Hepatocyte (in vitro differentiated cells): ENCODE measurements around the gene GRIA2. TPM values are rescaled to one million over a fixed set of nuclear protein-coding genes. Genes with fewer than 3 reads are reported as not detected.
A peak's percentile ranks its signal among the peaks of the same experiment; 100 is the strongest.

Experiments
- DNase-seq: peaks from one replicate; pipeline ENCODE4 v3.0.0-alpha.2; 2016; ENCODE audit warnings: low spot score
- H2AFZ ChIP-seq: fragments of 200-600 bp; sonication (generic); 2 replicates; pipeline ENCODE4 v1.6.0; 2016; ENCODE audit warnings: antibody characterized with exemption, mild to moderate bottlenecking
- H3K27ac ChIP-seq: fragments of 200-600 bp; sonication (generic); 2 replicates; pipeline ENCODE4 v1.5.1; 2016; ENCODE audit warnings: mild to moderate bottlenecking
- H3K27me3 ChIP-seq: fragments of 200-600 bp; sonication (generic); 2 replicates; pipeline ENCODE4 v1.6.1; 2016
- H3K36me3 ChIP-seq: fragments of 200-600 bp; sonication (generic); replicated peaks from 2 replicates; pipeline ENCODE4 v1.5.1; 2016; ENCODE audit warnings: low read depth; ENCODE audit not compliant: insufficient read depth
- H3K4me1 ChIP-seq: fragments of 200-600 bp; sonication (generic); 2 replicates; pipeline ENCODE4 v1.5.1; 2016; ENCODE audit warnings: mild to moderate bottlenecking, moderate library complexity; ENCODE audit not compliant: insufficient read depth
- H3K4me2 ChIP-seq: fragments of 200-600 bp; sonication (generic); 2 replicates; pipeline ENCODE4 v1.6.0; 2016
- H3K4me3 ChIP-seq: fragments of 200-600 bp; sonication (generic); 2 replicates; pipeline ENCODE4 v1.5.1; 2016; ENCODE audit warnings: mild to moderate bottlenecking
- H3K79me2 ChIP-seq: fragments of 200-600 bp; sonication (generic); 2 replicates; pipeline ENCODE4 v1.6.0; 2017; ENCODE audit warnings: mild to moderate bottlenecking
- H3K9me2 ChIP-seq: fragments of 200-600 bp; sonication (generic); replicated peaks from 2 replicates; pipeline ENCODE4 v1.6.0; 2017; ENCODE audit warnings: mild to moderate bottlenecking; ENCODE audit not compliant: insufficient read depth
- H3K9me3 ChIP-seq: fragments of 200-600 bp; sonication (generic); 2 replicates; pipeline ENCODE4 v1.5.1; 2016; ENCODE audit warnings: low read depth, mild to moderate bottlenecking
- H4K20me1 ChIP-seq: fragments of 200-600 bp; sonication (generic); 2 replicates; pipeline ENCODE4 v1.6.0; 2016; ENCODE audit warnings: mild to moderate bottlenecking; ENCODE audit not compliant: insufficient read depth, poor library complexity, severe bottlenecking
- CTCF ChIP-seq: fragments of 200-600 bp; sonication (generic); IDR thresholded peaks from 2 replicates; pipeline ENCODE4 v1.5.1; 2016; ENCODE audit warnings: antibody characterized with exemption, mild to moderate bottlenecking; ENCODE audit not compliant: poor library complexity
- EZH2 ChIP-seq: fragments of 200-600 bp; sonication (generic); IDR thresholded peaks from 2 replicates; pipeline ENCODE4 v1.6.1; 2016; ENCODE audit warnings: antibody characterized with exemption, mild to moderate bottlenecking, borderline replicate concordance
- EZH2phosphoT487 ChIP-seq: fragments of 200-600 bp; sonication (generic); IDR thresholded peaks from one replicate; pipeline ENCODE4 v1.6.1; 2018; ENCODE audit warnings: antibody characterized with exemption, mild to moderate bottlenecking, low read depth, moderate library complexity; ENCODE audit not compliant: unreplicated experiment, severe bottlenecking
- WGBS: methylation state at CpG from one replicate; pipeline ENCODE4 v1.1.6; 2016; ENCODE audit warnings: low lambda C conversion rate; ENCODE audit errors: missing lambda C conversion rate; 5-methylcytosine and 5-hydroxymethylcytosine counted together
- polyA plus RNA-seq: library from polyadenylated mRNA; unstranded; fragments of >200 nt; fragmentation: Nextera tagmentation; extraction: Ambion mirVana; gene quantifications from 2 replicates; pipeline ENCODE4 v1.2.1, GENCODE V29; 2016
- total RNA-seq: library from RNA; depleted of rRNA; stranded (reverse); fragments of >200 nt; gene quantifications from 2 replicates; pipeline ENCODE4 v1.2.3, GENCODE V29; 2014

GRIA2 gene
- total and polyA plus RNA-seq, 2 experiments from 2014 or later, result 1.5 TPM

DNA sequence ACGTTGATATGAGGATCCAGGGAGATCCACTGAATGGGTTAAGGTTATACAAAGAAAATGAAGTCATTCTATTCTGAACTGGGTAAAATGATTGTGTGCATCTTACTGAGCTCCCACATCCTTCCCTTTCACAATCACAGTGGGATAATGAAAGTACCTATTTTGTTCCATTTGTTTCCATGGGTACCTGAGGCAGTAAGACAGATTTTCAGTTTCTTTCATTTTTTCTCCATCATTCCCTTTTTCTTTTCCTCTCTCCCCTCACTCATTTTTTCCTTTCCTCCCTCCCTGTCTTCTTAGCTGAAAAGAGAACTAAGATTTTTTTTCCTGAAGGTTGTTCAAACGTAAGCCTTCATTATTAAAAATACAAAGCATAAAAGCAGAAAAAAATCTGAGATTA lies 4.6 kb downstream of the GRIA2 start:
- no peak overlapping the region for H3K4me3 ChIP-seq
- H3K27ac ChIP-seq, result no peak overlapping the region
- H3K79me2 ChIP-seq, result no peaks in the 10 kb centered on the region
- H3K27me3 ChIP-seq, result peaks cover 42% of the 10 kb centered on the region
- H3K36me3 ChIP-seq, result no peaks in the 10 kb centered on the region
- no peak overlapping the region for H2AFZ ChIP-seq
- 54% methylated on average over 2 of the region's 2 CpGs for WGBS
- no peaks in the 10 kb centered on the region for H3K4me1 ChIP-seq
- no peaks in the 10 kb centered on the region for H4K20me1 ChIP-seq
- no peak overlapping the region for H3K4me2 ChIP-seq
- TF ChIP-seq EZH2phosphoT487, result no peak
- TF ChIP-seq CTCF, result no peak
- TF ChIP-seq EZH2, result no peak
- DNase-seq, result no peak
- H3K9me2 ChIP-seq, result no peaks in the 10 kb centered on the region
- H3K9me3 ChIP-seq, result no peaks in the 10 kb centered on the region

- WGBS, result 84% methylated on average over 2 of the region's 2 CpGs
- H3K9me3 ChIP-seq, result no peaks in the 10 kb centered on the region
Measured at GRCh38 chr4:157226035-157226434, 5.5 kb downstream of the GRIA2 start.

DNA sequence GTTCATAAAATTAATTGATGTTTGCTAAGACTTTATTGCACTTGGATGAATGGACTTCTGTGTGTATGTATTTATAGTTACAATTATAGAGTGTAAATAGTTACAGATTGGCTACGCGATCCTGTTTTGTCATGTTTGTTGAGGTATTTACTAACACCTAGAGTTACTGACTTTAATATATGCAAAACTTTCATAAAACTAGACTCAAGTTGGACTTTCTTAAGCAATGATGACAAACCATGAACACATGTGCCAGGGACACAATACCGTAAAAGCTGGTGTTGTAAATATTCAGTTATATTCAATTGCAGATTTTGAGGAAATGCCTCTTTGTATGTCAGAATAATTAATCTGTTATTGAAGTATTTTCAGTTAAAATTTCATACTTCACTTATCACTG lies 6.1 kb downstream of the GRIA2 start:
- WGBS, result 75% methylated on average over 3 of the region's 3 CpGs
- Histone ChIP-seq H2AFZ (no peak overlapping the region), H3K27me3 (peaks cover 33% of the 10 kb centered on the region), H3K9me2 (no peaks in the 10 kb centered on the region), H3K4me2 (no peak overlapping the region), H3K9me3 (no peaks in the 10 kb centered on the region), H3K36me3 (no peaks in the 10 kb centered on the region), H3K4me3 (no peak overlapping the region), H3K79me2 (no peaks in the 10 kb centered on the region), H3K27ac (no peak overlapping the region), H3K4me1 (no peaks in the 10 kb centered on the region), H4K20me1 (no peaks in the 10 kb centered on the region)
- TF ChIP-seq EZH2, result no peak
- no peak for TF ChIP-seq EZH2phosphoT487
- TF ChIP-seq CTCF, result no peak
- no peak for DNase-seq

More at GRCh38 chr4:157226035-157226434, 5.5 kb downstream of the GRIA2 start:
- TF ChIP-seq EZH2 (no peak), EZH2phosphoT487 (no peak), CTCF (peak; percentile 39)
- Histone ChIP-seq H3K36me3 (no peaks in the 10 kb centered on the region), H4K20me1 (no peaks in the 10 kb centered on the region), H3K4me3 (no peak overlapping the region), H3K9me2 (no peaks in the 10 kb centered on the region), H3K79me2 (no peaks in the 10 kb centered on the region), H3K27me3 (peaks cover 38% of the 10 kb centered on the region), H2AFZ (no peak overlapping the region), H3K4me2 (no peak overlapping the region), H3K4me1 (no peaks in the 10 kb centered on the region), H3K27ac (no peak overlapping the region)
- no peak for DNase-seq

- no peak for DNase-seq
- no peaks in the 10 kb centered on the region for H3K4me1 ChIP-seq
- no peaks in the 10 kb centered on the region for H3K27me3 ChIP-seq
- TF ChIP-seq CTCF (no peak), EZH2phosphoT487 (no peak), EZH2 (no peak)
- no peak overlapping the region for H3K27ac ChIP-seq
- WGBS, result 80% methylated on average over 2 of the region's 2 CpGs
- no peaks in the 10 kb centered on the region for H3K9me3 ChIP-seq
- no peak overlapping the region for H2AFZ ChIP-seq
- no peak overlapping the region for H3K4me2 ChIP-seq
- no peak overlapping the region for H3K4me3 ChIP-seq
- H3K9me2 ChIP-seq, result no peaks in the 10 kb centered on the region
- H4K20me1 ChIP-seq, result no peaks in the 10 kb centered on the region
- no peaks in the 10 kb centered on the region for H3K36me3 ChIP-seq
- H3K79me2 ChIP-seq, result no peaks in the 10 kb centered on the region
Measured at GRCh38 chr4:157231525-157231924, 11.0 kb downstream of the GRIA2 start.
